ENCODE results near the gene TRPM5. TPM values are rescaled to one million over a fixed set of nuclear protein-coding genes. Genes with fewer than 3 reads are reported as not detected.

The TRPM5 gene
- 0.12 TPM in 1 of 2 replicates, not detected in the other for total RNA-seq

GRCh38 chr11:2443881-2444820, at the start of gene TRPM5:
Gene TRPM5, minus strand, starts transcription at chr11:2444514. Its CDS starts 21,478 bp downstream, at chr11:2423036.

GRCh38 chr11:2444821-2445745, 769 bp upstream of the TRPM5 start, which contains the start of gene KCNQ1:
Gene KCNQ1, plus strand, starts transcription at chr11:2445008. Its CDS starts 91 bp downstream, at chr11:2445099.

GRCh38 chr11:2400069-2400761, 44.1 kb downstream of the TRPM5 start, which contains the start of gene TSSC4:
Gene TSSC4, plus strand, starts transcription at chr11:2400750. Its CDS starts 1,884 bp downstream, at chr11:2402634.

Other genes with a start within 250 kb of the TRPM5 start
- gene ASCL2, start 173.9 kb downstream of the TRPM5 start, total RNA-seq, result 0.17 TPM in 1 of 2 replicates, not detected in the other
- gene C11orf21, start 142.6 kb downstream of the TRPM5 start, total RNA-seq, result not detected in 2 replicates
- 0.82 TPM in 1 of 2 replicates, not detected in the other for gene TSPAN32, start 142.5 kb downstream of the TRPM5 start, total RNA-seq
- gene CD81, start 67.2 kb downstream of the TRPM5 start, total RNA-seq, result 349 and 378 TPM in 2 replicates
- 39.7 and 48.4 TPM in 2 replicates for gene TSSC4, start 43.8 kb downstream of the TRPM5 start, total RNA-seq
- gene KCNQ1, start 494 bp upstream of the TRPM5 start, total RNA-seq, result not detected in 2 replicates

Measured in pericardium fibroblast (primary cell).